ENCODE measurements around the gene BRINP2.

The BRINP2 gene

GRCh38 chr1:177206831-177207355 lies 36.1 kb downstream of the BRINP2 start:
- TF ChIP-seq EZH2 (IDR thresholded peaks at IDR 0.05; ENCODE audit: borderline replicate concordance, low read length): no peak
- TF ChIP-seq CTCF (IDR thresholded peaks at IDR 0.05; ENCODE audit: low read length): no peak
- Histone ChIP-seq H3K4me3 (ENCODE audit: low read depth, low read length, poor library complexity, severe bottlenecking) (no peak overlapping the region), H3K9me3 (ENCODE audit: low read length) (no peaks in the 10 kb centered on the region), H4K20me1 (ENCODE audit: insufficient read depth, low read length) (no peaks in the 10 kb centered on the region), H2AFZ (ENCODE audit: low read length) (no peak overlapping the region), H3K4me2 (ENCODE audit: low read length) (no peak overlapping the region), H3K9ac (ENCODE audit: low read length) (no peak overlapping the region), H3K27me3 (ENCODE audit: insufficient read depth, low read length) (no peaks in the 10 kb centered on the region; the same call in 1 of the 2 replicates), H3K9me2 (ENCODE audit: low read depth, low read length) (no peaks in the 10 kb centered on the region), H3K36me3 (ENCODE audit: insufficient read depth, low read length) (no peaks in the 10 kb centered on the region), H3K4me1 (ENCODE audit: insufficient read depth, low read length, severe bottlenecking) (no peaks in the 10 kb centered on the region), H3F3A (ENCODE audit: insufficient read depth, low read length) (no peaks in the 10 kb centered on the region), H3K79me2 (ENCODE audit: insufficient read depth, low read length) (no peaks in the 10 kb centered on the region), H3K27ac (ENCODE audit: low read depth, low read length, poor library complexity, severe bottlenecking) (no peak overlapping the region)

GRCh38 chr1:177208920-177209319 lies 38.2 kb downstream of the BRINP2 start:
- Histone ChIP-seq H3K4me2 (ENCODE audit: low read length) (no peak overlapping the region), H3K36me3 (ENCODE audit: insufficient read depth, low read length) (no peaks in the 10 kb centered on the region), H3K4me1 (ENCODE audit: insufficient read depth, low read length, severe bottlenecking) (no peaks in the 10 kb centered on the region), H2AFZ (ENCODE audit: low read length) (no peak overlapping the region), H3K9ac (ENCODE audit: low read length) (no peak overlapping the region), H3K27me3 (ENCODE audit: insufficient read depth, low read length) (no peaks in the 10 kb centered on the region; the same call in 1 of the 2 replicates), H3K9me3 (ENCODE audit: low read length) (no peaks in the 10 kb centered on the region), H3F3A (ENCODE audit: insufficient read depth, low read length) (no peaks in the 10 kb centered on the region), H3K9me2 (ENCODE audit: low read depth, low read length) (no peaks in the 10 kb centered on the region), H3K4me3 (ENCODE audit: low read depth, low read length, poor library complexity, severe bottlenecking) (no peak overlapping the region), H3K79me2 (ENCODE audit: insufficient read depth, low read length) (no peaks in the 10 kb centered on the region), H3K27ac (ENCODE audit: low read depth, low read length, poor library complexity, severe bottlenecking) (no peak overlapping the region), H4K20me1 (ENCODE audit: insufficient read depth, low read length) (no peaks in the 10 kb centered on the region)
- TF ChIP-seq CTCF (IDR thresholded peaks at IDR 0.05; ENCODE audit: low read length): no peak
- no peak for TF ChIP-seq EZH2 (IDR thresholded peaks at IDR 0.05; ENCODE audit: borderline replicate concordance, low read length)

GRCh38 chr1:177209357-177209756 lies 38.6 kb downstream of the BRINP2 start:
- no peak overlapping the region for H3K27ac ChIP-seq (ENCODE audit: low read depth, low read length, poor library complexity, severe bottlenecking)
- no peak overlapping the region for H3K9ac ChIP-seq (ENCODE audit: low read length)
- H3K36me3 ChIP-seq (ENCODE audit: insufficient read depth, low read length): no peaks in the 10 kb centered on the region
- H3F3A ChIP-seq (ENCODE audit: insufficient read depth, low read length): no peaks in the 10 kb centered on the region
- no peak overlapping the region for H2AFZ ChIP-seq (ENCODE audit: low read length)
- TF ChIP-seq EZH2 (IDR thresholded peaks at IDR 0.05; ENCODE audit: borderline replicate concordance, low read length): no peak
- no peak for TF ChIP-seq CTCF (IDR thresholded peaks at IDR 0.05; ENCODE audit: low read length)
- H3K9me2 ChIP-seq (ENCODE audit: low read depth, low read length): no peaks in the 10 kb centered on the region
- no peaks in the 10 kb centered on the region for H3K79me2 ChIP-seq (ENCODE audit: insufficient read depth, low read length)
- H3K4me3 ChIP-seq (ENCODE audit: low read depth, low read length, poor library complexity, severe bottlenecking): no peak overlapping the region
- H3K9me3 ChIP-seq (ENCODE audit: low read length): no peaks in the 10 kb centered on the region
- H4K20me1 ChIP-seq (ENCODE audit: insufficient read depth, low read length): no peaks in the 10 kb centered on the region
- H3K4me2 ChIP-seq (ENCODE audit: low read length): no peak overlapping the region
- no peaks in the 10 kb centered on the region; the same call in 1 of the 2 replicates for H3K27me3 ChIP-seq (ENCODE audit: insufficient read depth, low read length)
- H3K4me1 ChIP-seq (ENCODE audit: insufficient read depth, low read length, severe bottlenecking): no peaks in the 10 kb centered on the region
